ENCODE measurements around the gene WNT3A.

WNT3A gene

DNA sequence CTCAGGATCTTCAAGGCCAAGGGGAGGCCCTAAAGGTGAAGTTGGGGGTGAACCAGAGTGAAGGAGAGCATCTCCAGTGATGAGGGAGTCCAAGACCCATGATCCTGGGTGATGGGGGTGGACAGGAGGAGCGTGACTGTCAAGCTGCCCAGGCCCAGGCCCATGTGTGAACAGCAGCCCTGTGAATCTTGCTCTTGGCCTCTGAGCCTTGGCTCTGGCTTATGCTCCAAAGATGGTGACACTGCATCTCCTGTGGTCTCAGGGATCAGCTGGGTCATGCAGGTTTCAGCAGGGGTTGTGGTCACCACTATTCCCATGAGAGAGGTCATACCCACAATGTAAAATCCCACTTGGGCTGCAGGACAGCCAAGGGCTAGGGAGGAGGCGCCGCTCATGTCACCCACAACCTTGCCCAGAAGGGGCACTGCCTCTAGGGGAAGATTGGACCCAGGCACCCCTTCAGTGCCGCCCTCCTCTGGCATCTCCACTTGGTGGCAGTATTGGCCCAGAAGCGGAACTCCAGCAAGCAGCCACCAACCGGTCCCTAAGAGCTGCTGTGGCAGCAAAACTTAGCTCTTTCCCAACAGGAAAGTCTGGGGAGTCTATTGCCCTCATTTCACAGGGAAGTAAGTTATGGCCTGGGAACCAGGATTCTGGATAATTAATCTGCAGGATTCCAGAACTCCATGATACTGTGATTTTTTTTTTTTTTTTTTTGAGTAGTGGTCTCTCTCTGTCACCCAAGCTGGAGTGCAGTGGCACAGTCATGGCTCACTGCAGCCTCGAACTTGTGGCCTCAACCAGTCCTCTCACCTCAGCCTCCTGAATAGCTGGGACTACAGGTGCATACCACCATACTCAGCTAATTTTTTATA is 7.5 kb upstream of the WNT3A start:
- DNase-seq, result peak; percentile 75

DNA sequence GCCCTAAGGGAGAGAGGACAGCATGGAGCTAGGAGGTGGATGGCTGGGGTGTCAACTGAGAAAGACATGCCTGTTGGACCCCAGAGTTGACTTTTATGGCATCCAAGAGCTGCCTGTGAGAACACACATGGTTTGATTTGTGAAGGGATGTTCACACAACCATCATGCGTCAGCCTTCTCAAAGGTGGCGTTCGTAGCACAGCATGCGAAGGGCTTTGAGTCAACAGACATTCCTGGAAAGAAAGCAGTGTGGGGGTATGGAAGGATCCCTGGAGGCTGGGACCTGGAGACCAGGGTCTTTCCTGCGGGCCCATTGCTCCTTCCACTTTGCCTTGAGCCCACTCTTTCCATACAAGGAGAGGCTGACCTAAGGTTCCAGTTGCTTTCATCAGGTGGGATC is 6.4 kb upstream of the WNT3A start:
- DNase-seq, result no peak

DNA sequence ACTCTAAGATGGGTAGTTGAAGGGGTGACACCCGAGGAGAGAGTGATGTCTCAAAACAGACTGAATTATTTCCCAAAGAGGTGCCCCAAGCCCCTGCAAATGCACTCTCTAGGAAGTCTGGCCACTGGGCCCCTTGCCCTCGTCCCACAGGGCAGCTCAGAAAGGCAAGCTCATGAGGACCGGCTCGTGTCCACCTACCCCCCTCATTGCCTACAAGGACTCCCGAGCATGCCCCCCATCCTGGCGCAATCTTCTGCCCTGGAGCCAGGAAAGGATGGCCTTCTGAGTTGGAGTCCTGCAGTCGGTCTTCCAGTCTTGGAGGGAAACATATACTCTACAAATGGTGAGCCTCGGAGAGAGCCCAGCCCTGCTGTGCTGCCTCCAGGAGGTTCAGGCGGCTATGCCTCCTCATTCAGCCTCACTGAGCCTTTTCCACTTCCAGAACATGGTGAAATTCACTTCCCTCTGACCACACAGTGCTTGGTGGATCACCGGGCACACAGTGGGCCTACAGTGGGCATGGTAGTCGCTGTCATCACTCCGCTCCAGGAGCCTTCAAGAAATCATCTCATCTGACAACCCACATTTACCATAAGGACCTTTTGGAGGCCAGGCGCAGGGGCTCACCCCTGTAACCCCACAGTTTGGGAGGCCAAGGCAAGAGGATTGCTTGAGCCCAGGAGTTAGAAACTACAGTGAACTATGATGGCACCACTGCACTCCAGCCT is 5.8 kb upstream of the WNT3A start:
- no peak for DNase-seq

DNA sequence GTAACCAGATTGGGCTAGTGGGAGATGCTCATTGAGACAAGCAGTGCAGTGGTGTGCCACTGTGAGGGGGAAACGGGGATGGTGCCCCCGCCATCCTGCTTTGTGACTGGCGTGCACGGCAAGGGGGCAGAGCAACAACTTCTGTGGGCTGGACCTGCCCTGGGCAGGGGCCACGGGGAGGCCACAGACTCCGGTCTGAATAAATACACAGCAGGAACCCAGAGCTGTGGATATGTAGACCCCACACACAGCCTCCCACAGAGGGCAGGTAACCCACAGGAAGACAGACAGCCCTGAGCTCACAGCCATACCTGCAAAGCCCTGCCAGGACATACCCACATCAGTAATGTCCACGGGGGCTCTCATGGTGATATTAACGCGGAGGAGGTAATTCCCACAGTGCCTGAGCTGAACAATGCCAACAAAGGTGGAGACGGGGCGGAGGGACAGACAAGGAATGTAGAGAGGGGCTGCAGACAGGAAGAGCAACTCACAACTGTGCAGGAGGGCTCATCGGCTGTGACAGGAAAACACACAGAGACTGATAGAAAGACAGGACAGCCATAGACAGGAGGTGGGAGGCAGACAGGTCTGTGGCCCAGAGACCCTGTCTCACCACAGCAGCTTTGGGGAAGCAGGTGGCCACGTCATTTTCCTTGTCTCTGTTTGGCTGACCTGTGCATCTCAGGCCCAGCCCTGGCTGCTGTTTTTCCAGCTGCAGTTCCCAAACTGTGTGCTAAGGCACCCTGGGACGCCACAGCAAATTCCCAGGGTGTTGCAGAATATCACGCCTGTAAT is 4.9 kb upstream of the WNT3A start:
- no peak for DNase-seq

DNA sequence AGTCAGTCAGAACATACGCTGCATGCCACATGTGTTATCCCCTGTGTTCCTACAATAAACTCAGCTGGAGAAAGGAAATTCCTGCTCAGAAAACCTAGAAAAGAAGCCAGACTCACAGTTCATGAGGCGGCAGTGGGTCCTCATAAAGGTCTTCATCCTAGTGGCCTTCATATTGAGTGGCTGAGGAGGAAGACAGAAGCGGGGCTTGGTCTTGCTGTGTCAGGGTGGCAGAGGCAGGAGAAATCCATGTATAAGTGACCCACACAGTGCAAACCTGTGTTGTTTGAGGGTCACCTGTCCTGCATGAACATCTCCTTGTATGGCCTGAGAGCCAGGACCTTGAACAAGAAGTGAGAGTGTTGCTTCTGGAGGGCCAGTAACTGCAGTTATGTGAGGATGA is 4.0 kb upstream of the WNT3A start:
- no peak for DNase-seq

DNA sequence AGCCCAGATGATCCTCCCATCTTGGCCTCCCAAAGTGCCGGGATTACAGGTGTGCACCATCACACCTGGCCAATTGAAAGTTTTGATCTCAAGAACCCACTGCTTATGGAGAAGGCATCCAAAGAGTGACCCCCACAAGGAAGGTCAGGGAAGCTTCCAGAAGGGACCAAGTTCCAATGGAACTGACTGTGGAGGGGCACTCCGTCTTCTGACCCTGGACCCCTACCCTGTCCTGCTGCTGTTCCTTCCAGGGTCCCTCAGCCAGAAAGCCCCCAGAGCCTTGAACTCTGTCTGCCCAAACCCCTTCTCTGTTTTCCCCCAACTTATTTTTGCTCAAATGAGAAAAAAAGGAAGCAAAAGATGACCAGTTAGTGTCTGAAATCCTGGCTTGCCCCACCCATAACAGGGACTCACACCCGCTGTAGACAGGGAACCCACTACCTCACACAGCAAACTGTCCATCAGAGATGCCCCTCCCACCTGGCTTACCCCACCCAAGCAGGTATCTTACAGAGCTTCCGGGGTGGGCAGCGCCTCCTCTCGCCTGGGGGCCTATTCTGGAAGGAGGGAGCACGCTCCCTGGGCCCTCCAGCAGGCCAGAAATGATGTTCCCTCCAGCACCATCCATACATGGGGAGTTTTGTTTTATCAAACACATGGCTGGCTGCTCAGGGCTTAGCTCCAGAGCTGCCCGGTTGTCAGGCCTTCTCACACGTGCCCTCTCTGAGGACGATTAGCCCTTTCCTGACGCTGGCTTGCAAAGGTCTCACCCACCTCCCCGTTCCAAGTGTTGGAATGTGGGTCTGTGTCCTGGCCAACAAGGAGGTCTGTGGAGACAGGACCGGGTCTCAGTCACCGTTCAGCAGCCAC is 3.1 kb upstream of the WNT3A start:
- no peak for DNase-seq

DNA sequence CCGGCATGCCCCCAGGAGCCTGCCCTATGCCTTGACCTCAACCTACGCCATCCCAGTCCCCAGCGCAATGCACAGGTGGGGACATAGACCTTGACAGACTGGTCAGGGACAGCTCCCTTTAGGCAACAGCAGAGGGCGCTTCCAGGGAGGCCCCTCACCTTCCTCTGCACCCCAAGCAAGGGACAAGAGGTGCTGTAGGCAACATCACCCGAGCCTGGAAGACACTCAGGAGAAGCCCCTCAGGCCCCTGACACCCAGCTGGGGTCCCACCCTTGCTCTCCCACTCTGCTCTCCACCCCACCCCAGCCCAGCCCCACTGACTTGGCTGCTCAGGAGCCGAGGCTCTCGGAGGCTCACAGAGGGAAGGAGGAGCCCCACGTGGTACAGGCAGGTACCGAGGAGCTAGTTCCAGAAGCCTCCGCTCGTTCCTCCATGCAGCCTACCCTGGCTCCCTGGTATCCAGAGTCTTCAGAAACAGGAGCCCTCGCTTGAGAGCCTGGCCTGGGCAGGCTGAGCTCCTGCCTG is 2.4 kb upstream of the WNT3A start:
- no peak for DNase-seq

DNA sequence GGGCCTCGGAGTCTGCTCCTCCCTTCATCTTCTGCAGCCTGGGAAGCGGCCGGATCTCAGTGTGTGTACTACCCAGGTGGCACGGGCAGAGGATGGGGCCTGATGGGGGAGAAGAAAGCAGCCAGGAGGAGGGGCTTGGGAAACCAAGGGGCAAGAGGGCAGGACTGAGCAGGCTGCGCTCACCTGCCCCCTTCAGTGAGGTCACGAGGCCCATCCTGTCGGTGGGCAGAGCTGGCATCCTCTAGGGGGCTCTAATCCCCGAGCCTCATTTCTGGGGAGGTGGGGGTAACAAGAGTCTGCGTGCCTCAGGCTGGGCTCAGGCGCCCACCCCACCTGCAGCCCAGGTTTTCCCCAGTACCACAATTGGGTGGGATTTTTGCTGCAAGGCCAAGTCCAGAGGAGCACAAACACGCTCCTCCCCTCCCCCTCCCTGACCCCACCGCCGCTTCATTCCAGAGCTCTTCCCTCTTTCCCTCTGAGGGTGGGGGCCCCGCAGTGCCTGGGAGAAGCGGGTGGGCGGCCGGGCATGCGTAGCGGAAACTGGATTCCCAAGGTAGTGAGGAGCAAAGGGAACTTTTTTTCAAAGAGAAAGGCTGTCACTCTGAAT is 1.8 kb upstream of the WNT3A start:
- no peak for DNase-seq

DNA sequence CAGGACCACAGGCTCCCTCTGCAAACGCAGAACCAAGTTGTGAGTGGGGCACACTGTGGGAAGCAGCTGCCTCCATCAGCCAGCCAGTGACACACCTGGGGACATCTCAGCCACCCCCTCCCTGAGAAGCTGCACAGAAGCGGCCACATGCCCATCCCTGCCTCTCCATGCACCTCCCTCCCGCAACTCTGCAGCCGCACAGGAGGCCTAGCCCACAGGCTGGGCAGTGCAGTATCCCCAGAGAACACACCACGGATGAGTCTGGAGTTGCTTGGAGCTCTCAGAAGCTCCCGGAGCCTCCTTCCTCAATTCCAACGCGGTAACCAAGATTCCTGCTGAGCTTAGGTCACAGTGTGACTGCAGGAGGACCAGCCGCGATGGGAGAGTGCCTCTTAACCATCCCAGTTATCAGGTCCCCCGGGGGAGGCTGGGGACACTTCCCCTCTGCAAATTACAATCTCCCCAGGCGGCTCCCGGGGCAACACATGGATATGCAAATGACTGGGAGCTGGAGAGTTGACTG is 1.2 kb upstream of the WNT3A start:
- DNase-seq, result no peak

DNA sequence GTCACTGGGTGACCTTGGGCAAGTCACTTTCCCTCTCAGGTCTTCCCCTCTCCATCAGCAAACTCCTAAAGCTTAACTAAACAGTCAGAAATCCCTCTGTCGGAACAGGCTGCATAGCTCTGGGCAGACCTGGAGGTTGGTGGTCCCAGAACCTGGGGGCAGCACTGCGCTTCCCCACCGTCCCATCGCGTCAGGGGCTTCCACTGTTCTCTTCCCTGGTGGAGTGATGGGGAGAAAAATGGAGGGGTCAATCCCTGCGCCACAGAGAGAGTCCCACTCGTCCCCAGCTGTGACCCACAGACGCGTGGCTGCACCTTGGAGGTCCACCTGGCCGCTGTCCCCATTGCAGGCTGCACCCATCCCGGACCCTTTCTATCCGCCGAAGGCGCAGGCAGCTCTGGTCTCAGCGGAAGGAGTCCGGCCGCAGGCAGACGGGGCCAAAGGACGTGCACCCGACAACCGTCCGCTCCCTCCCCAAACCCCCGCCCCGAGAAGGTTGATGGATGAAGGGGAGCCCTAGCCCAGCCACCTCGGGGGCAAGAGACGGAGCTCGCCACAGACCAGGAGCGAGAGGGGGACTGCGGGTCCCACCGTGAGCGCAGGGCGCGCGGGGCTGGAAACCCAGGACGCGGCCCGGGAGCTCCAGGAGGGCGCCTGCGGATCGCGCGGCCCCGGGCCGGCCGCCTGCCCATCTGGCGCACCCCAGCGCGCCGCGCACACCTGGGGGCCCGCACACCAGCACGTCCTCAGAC is 588 bp upstream of the WNT3A start:
- no peak for DNase-seq

DNA sequence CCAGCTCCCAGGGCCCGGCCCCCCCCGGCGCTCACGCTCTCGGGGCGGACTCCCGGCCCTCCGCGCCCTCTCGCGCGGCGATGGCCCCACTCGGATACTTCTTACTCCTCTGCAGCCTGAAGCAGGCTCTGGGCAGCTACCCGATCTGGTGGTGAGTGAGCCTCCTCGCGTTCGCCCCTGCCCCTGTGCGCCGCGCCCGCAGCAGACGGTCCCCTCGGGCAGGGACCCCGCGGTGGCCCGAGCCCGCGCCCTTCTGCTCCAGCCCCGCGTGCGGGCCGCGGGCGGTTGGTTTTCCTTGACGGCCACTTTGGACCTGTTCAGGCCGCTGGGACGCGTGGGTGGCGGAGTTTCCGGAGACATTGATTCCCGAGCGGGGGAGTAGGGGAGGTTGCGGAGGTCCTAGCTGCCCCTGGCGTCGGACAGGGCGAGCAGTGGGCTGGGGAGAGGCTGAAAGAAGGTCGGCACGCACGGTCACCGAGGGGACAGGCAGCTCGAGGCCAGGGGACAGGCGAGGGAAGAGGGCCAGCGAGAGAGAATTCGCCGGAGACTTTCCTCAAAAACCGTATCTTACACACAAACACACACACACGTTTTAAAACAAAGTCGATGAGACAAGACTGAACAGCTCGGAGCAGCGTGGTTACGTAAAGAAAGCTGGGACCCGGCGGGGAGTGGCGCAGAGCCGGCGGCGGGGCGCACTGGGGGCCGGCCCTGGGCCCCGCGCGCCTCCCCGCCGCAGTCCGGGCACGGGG is 427 bp downstream of the WNT3A start:
- no peak for DNase-seq

DNA sequence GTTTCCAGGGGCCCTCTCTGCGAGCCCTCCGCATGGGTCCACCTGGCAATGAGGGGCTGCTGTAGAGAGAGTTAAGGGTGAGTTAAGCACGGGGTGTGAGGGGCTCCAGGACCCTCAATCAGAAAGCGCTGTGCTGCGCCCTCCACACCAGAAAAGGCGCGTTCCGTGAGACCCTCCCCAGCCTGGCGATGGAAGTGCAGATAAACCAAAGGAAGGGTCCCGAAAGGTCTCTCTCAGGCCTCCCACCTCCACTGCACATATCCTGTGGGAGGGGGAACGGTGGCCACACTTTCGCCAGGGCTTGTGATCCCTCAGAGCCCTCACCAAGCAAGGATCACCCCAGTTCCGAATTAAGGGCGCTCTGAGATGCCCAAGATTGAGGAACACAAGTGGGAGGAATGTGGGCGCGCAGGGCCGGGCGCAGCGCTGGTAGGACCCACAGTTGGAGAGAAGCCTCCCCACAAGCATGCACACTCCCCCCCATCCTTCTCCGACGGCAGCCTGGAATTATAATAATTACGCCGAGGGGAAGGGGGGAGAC is 1.1 kb downstream of the WNT3A start:
- no peak for DNase-seq

DNA sequence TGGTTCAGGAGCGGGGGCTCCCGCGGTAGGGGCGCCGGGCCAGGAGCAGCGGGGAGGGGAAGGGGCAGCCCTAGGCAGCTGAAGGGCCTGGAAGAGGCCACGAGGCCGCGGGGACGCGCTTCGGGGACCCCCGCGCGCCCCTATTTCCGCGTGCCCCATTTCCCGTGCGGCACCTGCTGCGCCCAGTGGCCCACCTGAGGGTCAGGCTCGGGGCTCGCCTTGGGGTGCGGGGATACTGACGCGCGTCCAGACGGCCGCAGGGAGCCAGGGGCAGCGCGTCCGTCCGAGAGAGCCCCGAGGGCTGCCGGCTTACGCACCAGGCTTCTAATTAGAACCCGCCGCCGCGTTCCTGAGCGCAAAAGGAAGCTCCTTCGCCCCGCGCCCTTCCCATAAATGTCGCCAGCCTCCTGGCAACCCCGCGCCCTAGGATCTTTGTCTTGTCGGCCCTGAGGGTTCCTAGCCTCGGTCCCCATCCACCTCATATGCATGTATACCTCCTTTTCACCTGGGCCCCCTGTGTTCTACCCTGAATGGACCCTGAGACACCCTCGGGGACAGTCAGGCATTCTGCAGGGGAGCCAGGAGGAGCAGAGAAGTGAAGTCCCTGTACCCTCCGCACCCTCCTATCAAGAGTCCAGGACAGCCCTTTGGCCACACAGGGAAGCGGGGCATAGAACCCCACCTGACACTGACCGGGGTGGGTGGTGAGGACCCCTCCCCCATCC is 1.8 kb downstream of the WNT3A start:
- DNase-seq, result no peak

DNA sequence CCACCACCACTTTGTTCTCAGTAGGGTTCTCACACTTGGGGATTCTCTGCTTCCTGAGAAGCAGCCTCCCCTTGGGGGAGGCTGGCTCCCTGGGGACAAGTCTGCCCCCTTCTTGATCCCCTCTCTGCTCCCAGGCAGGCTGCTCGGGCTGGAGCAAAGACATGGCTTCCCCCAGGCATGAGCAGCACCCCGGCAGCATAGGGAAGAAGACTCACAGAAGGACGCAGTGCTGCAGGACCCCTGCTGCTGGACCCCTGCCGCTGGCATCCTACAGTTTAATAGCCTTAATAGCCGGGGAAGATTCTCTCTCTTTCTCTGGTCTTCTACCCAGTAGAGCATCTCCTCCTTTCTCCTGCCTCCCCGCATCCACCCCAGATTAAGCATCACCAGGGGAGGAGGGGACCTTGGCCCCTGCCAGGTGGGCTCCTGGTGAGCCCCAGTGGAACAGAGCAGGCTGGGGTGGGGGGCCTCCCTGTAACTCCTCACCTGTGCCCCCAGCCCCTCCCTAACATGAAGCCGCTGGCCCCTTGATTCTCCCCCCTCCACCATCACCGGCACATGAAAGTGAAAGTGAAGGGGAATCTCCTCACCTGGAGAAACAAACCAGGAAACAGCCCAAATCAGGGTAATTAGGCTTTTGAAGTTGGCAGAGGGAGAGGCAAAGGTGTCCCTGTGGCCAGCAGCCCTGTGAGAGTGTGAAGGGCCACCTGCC is 2.5 kb downstream of the WNT3A start:
- DNase-seq, result no peak

DNA sequence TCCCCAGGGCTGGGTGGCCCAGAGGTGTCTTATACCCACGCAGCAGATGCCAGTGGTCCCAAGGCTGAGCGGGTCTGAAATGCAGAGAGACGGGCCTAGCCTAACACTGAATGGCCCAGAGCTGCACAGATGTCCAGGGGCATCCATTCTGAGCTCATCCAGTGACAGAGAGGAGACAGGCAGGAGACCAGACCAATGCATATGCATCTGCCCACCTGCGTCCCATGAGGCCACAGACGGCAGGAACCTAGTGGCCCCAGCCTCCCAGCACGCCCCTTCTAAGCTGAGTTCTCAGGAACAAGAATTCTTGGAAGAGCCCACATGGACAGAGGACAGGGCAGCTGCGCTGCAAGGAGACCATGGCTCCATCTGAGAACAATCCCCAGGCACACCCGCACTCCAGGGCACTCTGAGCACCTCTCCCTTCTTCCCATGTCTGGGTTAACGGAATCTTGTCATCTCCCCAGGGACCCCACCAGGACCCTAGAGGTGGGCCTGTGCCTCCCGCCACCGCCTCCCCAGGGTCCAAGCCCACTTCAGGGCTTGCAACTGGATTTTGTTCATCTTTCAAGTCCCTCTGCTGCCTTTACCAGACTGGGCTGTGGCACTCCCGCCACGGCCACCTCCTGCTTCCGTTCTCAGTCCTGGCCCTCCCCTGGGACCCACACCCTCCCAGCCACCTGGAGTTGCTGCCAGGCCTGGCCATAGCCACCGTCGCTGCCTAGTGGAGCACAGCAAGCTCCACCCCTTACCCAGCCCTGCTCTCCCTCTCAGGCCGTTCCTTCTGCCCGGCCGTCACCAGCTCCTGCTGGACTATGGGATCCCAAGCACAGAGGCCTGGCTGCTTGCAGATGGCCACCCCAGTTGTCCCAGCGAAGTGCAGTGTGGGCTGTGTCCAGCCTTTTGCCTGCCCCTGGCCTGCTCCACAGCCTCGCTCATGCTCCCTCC is 3.3 kb downstream of the WNT3A start:
- DNase-seq, result no peak

DNA sequence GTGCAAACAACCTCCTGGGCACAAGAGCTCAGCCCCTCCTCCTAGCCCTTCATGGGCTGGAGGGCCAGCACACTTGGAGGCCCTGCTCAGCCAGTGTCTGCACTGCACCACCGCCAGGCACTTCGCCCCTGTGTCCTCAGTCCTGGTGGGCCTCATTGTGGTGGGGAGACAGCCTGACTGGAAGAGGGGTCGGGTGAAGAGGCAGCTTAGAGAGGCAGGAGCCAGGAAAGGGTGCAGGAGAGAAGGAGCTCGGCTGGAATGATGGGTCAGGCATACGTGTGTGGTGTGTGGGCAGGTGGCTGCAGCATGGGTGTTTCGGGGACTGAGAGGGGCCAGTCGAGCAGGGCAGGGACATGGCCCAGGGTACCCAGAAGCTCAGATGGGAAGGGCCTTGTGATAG is 4.1 kb downstream of the WNT3A start:
- DNase-seq, result no peak
